GM08714 (cell line): ENCODE data around the gene UBR1.
"Not testable (repeated sequence)": the region's sequence is repeated elsewhere in the genome, so short reads cannot be mapped to it uniquely, and the experiment has no call there.

ENCODE experiments used
- H3K4me3 ChIP-seq: fragments of 200-500 bp; sonication (Bioruptor generic); 2 replicates; pipeline ENCODE4 v1.5.1; 2014; ENCODE audit warnings: mild to moderate bottlenecking, low read length, inconsistent platforms
- ZNF274 ChIP-seq: IDR thresholded peaks from 2 replicates; pipeline ENCODE4 v1.6.1; 2012; ENCODE audit warnings: mild to moderate bottlenecking, low read depth, low read length

UBR1 gene

DNA sequence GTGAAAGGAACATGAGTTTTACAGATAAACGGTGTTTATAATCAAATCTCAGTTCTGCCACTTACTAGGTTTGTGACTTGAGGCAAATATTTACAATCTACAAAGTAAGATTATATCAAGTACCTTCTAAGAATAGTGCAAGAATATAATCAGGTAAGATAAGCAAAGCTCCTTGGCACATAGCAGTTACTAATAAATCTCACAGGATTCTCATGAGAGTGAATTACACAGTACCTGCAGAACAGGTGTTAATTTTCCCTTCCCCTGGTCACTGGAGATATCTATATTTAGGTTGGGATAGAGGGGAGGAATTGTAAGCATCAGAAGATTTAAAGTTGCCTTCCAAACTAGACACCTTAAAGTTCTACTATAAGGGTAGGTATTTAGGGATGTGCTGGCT lies 53.0 kb downstream of the UBR1 start:
- no peak overlapping the region for H3K4me3 ChIP-seq
- no peak for TF ChIP-seq ZNF274

DNA sequence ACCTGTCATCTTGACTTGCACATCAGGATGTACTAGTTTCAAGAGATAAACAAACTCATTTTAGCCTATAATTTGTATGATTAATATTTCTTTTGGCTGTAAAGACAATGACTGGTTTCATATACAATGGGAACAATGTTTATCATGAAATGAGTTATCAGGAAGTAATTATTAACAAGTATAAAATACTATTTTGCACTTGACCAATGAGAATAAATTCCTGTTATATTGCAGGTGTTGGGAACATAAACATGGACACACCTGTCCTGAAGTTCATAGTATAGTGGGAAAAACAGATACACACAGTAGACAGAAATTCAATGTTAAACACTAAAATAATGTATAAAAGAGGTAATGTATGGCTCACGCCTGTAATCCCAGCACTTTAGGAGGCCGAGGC lies 56.9 kb downstream of the UBR1 start:
- no peak for TF ChIP-seq ZNF274
- no peak overlapping the region for H3K4me3 ChIP-seq

DNA sequence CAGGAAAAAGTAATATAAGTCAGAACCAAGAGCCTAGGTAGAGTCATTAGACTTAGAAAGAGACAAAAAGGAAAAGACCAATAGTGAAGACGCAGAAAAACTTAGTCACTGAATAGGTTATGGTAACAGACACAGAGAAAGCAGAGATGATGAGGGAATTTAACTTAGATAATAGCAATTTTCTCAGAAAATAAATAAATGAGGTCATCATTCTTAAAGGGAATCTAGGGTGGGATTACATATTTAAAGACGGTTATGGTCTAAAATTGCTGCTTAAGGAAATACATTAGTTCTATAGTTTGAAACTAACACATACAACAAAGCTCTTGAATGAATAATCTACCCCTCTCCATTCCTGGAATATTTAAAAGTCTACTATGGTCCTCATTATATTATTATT lies 59.4 kb downstream of the UBR1 start:
- no peak overlapping the region for H3K4me3 ChIP-seq
- no peak for TF ChIP-seq ZNF274

DNA sequence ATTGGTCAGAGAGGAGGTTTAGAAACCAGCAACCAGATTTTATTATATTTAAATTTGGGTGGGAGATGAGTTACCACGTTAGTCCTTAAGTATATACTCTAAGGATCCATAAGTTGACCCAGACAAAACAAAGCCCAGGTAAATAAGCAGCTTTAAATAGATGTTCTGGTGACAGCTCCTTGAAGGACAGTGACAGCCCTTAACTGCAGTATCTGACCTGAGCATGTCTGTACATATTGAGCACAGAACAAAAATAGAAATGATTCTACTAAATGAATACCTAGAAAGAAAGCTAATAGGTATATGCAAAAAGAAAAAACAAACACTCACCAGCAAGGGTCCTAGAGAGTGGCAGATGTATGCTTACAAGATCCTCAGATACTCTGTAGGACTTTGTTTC lies 63.0 kb downstream of the UBR1 start:
- TF ChIP-seq ZNF274 = no peak
- no peak overlapping the region for H3K4me3 ChIP-seq

DNA sequence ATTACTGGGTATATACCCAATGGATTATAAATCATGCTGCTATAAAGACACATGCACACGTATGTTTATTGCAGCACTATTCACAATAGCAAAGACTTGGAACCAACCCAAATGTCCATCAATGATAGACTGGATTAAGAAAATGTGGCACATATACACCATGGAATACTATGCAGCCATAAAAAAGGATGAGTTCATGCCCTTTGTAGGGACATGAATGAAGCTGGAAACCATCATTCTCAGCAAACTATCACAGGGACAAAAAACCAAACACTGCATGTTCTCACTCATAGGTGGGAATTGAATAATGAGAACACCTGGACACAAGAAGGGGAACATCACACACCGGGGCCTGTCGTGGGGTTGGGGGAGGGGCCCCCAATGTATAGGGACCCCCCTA lies 64.8 kb downstream of the UBR1 start:
- H3K4me3 ChIP-seq = not testable (repeated sequence)

DNA sequence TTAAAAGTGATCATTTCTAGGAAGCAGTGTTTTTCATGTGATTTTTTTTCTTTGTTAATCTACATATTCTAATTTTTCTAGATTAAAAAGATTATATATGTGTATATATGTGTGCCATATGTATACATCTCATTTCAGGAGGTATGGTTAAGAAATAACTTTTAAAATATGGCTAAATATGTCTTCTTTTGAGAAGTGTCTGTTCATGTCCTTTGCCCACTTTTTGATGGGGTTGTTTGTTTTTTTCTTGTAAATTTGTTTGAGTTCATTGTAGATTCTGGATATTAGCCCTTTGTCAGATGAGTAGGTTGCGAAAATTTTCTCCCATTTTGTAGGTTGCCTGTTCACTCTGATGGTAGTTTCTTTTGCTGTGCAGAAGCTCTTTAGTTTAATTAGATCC lies 70.6 kb downstream of the UBR1 start:
- H3K4me3 ChIP-seq = not testable (repeated sequence)

DNA sequence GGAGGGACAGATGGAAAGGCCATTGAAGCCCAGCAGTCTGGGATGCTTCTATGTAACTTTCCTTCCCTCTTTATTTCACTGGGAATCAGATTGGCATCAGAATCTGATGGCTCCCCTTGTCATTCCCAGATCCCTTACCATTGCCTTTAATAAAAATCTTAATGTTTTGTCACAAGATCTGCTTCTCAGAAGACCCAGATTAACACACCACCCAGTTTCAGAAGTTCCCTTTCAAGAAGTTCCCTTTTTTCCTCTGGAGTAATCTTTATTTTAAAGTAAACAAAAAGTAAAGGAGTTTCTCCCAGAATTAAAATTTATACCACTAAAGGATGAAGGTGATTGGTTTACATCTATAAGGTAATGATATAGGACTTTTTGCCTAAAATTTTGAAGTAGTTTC lies 76.4 kb downstream of the UBR1 start:
- no peak for TF ChIP-seq ZNF274
- H3K4me3 ChIP-seq = no peak overlapping the region

DNA sequence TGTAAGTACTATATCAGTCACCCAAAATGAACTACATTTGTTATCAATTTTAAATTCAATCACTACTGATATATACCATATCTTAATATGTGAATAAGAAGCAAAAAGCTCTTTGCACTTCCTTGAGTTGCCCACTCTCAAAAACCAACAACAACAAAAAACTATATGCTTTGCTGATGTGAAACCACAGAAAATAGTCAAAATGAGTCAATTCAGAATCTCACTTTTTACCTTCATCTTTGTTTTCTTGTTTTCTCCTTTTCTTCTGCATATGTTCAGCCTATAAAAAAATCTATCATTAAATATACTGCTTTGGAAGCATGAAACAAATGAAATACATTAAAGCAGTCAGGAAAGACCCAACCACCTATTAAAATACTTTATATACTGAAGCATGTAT lies 80.7 kb downstream of the UBR1 start:
- no peak for TF ChIP-seq ZNF274
- H3K4me3 ChIP-seq = no peak overlapping the region

DNA sequence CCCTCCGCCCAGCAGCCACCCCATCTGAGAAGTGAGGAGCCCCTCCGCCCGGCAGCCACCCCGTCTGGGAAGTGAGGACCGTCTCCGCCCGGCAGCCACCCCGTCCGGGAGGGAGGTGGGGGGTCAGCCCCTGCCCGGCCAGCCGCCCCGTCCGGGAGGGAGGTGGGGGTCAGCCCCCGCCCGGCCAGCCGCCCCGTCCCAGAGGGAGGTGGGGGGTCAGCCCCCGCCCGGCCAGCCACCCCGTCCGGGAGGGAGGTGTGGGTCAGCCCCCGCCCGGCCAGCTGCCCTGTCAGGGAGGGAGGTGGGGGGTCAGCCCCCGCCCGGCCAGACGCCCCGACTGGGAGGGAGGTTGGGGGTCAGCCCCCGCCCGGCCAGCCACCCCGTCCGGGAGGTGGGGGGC lies 91.2 kb downstream of the UBR1 start:
- H3K4me3 ChIP-seq = not testable (repeated sequence)

DNA sequence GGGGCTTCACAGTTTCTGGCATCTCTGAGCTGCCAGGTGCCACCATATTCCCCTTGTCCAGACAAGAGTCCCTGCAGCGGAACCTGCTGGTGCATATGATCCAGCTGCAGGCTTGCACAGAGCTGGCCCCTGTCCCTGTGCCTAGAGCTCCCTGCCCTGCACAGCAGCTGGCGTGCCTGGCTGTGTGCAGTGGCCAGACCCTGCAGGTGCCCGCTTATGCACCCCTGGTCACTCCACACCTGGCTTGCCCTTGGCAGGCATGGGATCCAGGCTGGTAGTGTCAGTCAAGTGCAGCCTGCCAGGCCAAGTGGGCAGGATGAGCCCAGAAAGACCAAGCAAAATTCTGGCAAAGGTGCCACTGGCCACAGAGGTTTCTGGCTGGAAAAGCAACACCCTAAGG lies 96.6 kb downstream of the UBR1 start:
- no peak overlapping the region for H3K4me3 ChIP-seq
- TF ChIP-seq ZNF274 = no peak

DNA sequence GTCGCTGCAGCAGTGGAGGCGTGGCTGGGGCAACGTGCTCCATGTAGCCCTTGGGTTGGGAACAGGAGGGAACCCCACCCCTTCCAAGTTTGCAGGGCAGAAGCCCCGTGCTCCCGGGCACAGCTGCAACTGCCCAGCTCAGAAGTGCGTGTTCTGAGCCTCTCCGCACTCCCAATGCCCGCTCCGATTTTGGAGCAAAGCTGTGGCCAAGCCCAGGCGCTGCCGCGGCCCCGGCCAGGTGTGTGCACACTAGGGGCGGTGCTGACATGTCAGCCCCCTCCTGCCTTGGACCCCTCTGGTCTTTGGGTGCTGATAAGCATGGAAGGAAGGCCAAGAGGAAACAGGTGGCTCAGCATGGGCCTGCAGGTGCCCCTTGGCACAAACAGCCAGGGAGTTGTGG lies 97.7 kb downstream of the UBR1 start:
- no peak overlapping the region for H3K4me3 ChIP-seq
- TF ChIP-seq ZNF274 = no peak

DNA sequence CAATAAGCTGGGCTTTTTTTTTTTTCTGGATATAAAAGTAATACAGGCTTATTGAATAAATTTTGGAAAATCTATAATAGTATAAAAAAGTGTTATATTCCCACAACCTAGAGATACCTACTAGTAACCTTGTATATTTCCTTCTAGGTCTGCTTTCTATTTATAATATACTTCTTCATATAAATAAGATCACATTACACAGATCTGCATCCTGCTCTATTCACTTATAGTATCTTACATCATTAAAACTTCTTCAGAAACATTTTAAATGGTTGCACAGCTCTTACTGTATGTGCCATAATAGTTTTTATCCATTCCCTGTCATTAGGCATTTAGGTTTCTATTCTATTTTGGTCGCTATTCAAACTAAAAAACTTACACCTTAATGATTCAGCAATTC lies 98.3 kb downstream of the UBR1 start:
- no peak for TF ChIP-seq ZNF274
- H3K4me3 ChIP-seq = no peak overlapping the region

DNA sequence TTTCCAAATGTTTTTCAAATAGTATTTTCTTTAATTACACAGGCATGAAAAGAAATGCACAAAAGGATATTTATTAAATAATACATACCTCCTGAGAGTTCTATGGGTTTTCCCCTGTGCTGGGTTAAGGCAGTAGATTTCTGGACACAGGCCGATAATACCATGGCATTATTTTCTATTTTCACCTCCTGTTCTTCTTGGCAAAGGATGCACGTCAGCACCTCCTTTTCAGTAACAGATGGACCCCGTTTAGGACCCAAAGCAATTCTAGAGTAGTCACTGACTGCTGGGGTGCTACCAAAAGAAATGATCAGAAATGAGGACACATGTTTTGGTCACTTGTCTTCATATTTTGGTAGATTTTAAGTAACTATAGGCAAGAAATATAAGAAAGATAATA lies 98.8 kb downstream of the UBR1 start:
- TF ChIP-seq ZNF274 = no peak
- no peak overlapping the region for H3K4me3 ChIP-seq

DNA sequence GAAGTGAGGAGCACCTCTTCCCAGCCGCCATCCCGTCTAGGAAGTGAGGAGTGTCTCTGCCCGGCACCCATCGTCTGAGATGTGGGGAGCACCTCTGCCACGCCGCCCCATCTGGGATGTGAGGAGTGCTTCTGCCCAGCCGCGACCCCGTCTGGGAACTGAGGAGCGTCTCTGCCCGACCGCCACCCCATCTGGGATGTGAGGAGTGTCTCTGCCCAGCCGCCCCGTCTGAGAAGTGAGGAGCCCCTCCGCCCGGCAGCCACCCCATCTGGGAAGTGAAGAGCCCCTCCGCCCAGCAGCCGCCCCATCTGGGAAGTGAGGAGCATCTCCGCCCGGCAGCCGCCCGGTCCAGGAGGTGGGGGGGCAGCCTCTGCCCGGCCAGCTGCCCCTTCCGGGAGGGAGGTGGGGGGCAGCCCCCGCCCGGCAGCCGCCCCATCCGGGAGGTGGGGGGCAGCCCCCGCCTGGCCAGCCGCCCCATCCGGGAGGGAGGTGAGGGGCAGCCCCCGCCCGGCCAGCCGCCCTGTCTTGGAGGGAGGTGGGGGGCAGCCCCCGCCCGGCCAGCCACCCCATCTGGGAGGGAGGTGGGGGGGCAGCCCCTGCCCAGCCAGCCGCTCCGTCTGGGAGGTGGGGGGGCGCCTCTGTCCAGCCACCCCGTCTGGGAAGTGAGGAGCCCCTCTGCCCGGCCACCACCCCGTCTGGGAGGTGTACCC lies 100.8 kb downstream of the UBR1 start:
- H3K4me3 ChIP-seq = not testable (repeated sequence)

DNA sequence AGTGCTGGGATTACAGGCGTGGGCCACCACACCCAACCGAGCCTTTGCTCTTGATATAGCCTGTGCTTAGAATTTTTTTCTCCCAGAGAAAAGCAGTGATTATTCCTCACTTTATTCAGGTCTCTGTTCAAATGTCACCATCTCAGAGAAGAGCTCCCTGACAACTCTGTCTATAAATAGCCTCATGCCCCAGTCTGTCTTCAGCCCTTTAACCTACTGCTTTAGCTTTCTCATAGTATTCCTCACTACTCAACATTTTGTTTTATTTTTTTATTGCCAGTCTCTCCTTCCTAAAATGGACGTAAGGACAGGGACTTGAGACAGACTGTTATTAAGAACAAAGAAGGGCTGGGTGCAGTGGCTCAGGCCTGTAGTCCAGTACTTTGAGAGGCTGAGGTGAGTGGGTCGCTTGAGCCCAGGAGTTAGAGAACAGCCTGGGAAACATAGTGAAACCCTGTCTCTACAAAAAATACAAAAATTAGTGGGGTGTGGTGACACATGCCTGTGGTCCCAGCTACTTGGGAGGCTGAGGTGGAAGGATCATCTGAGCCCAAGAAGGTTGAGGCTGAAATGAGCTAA lies 106.5 kb downstream of the UBR1 start:
- no peak for TF ChIP-seq ZNF274

DNA sequence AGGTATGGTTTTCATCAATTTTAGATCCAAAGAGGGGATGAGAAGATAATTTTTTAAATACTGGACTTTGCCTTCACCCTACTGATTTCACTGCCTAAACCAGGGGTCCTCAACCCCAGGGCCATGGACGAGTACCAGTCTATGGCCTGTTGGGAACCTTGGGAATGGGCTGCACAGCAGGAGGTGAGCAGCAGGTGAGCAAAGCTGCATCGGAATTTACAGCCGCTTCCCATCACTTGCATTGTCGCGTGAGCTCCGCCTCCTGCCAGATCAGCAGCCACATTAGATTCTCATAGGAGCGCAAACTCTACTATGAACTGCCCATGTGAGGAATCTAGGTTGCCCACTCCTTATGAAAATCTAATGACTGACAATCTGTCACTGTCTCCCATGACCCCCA lies 109.0 kb downstream of the UBR1 start:
- no peak for TF ChIP-seq ZNF274
- no peak overlapping the region for H3K4me3 ChIP-seq

More for the DNA sequence above, 106.5 kb downstream of the UBR1 start:
- H3K4me3 ChIP-seq = no peak overlapping the region
